GM18498 (cell line): ENCODE measurements around the gene NCAPG2.

Experiments
- ATAC-seq: cut with Tn5 transposase; IDR thresholded peaks from one replicate; pipeline ENCODE4 v1.9.1; 2021; ENCODE audit warnings: mild to moderate bottlenecking, moderate library complexity; ENCODE audit not compliant: unreplicated experiment

The NCAPG2 gene

GRCh38 chr7:158602905-158603772 lies 101.5 kb downstream of the NCAPG2 start:
- no peak for ATAC-seq

- no peak for ATAC-seq
Observed at GRCh38 chr7:158602041-158602440, 102.6 kb downstream of the NCAPG2 start.

- no peak for ATAC-seq
Observed at GRCh38 chr7:158601090-158601489, 103.5 kb downstream of the NCAPG2 start.

GRCh38 chr7:158596745-158597144 lies 107.9 kb downstream of the NCAPG2 start:
- no peak for ATAC-seq

DNA sequence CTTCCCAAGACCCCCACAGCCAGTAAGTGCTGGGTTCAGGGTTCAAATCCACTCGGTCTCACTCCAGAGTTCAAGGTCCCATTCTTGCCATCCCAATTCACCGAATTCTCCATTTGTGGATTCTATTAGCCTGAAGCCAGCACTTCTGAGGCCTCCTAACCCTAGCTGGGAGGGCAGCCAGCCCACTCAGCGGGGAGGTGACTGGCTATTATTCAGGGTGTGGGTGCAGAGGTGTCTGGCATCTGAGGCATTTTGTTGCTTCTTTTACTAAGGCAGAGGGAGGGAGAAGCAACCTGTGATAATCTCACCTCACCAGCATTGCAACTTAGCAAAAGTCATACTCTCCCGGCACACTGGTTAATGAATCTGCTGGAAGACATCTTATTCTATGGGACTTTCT lies 108.3 kb downstream of the NCAPG2 start:
- ATAC-seq: no peak

GRCh38 chr7:158595068-158595467 lies 109.5 kb downstream of the NCAPG2 start:
- peak; percentile 55 for ATAC-seq

DNA sequence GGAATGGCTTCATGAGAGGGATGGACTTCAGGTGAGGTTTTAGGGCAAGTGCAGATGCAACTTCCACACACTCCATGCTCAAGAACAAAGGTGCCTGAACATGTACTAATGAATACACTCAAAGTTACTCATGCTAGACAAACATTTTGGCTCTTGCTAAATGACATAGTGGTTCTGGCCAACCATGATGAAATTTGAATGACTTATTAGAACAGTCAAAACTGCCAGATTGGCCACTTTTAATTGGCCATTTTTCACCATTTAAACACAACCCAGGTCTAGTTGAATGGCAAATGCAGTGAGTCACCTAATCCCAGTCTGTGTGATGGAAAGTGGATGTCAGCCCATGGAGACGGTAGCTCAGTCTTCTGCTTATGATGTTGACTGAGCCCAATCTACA lies 112.1 kb downstream of the NCAPG2 start:
- no peak for ATAC-seq

DNA sequence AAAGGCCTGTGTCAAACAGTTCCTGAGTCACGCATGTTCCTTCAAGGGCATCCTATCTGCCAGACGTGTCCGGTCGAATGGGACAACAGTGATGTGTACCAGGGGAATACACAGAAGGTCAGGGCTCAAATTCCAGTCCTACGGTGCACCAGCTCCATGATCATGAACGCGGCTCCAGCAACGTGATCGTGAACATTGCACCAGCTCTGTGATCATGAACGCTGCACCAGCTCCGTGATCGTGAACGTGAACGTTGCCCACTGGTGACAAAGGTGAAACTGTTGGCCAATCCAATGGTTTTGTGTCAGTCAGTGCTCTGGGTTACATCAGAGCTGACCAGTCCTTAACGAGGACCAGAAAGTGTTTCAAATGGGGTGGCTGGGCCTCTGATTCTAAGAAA lies 112.7 kb downstream of the NCAPG2 start:
- no peak for ATAC-seq

DNA sequence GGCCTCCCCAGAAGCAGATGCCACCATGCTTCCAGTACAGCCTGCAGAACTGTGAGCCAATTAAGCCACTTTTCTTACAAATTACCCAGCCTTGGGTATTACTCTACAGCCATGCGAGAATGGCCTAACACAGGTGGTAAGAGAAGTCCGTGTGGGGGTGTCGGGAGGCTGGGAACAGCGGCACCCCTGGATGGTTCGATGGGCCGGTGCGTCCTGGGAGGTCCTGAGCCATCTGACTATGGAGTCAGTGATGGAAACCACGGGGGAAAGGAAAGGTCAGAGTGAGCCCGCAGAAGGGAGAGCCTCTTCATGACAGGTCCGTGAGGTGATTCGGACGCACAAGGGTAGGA lies 114.4 kb downstream of the NCAPG2 start:
- ATAC-seq: no peak

DNA sequence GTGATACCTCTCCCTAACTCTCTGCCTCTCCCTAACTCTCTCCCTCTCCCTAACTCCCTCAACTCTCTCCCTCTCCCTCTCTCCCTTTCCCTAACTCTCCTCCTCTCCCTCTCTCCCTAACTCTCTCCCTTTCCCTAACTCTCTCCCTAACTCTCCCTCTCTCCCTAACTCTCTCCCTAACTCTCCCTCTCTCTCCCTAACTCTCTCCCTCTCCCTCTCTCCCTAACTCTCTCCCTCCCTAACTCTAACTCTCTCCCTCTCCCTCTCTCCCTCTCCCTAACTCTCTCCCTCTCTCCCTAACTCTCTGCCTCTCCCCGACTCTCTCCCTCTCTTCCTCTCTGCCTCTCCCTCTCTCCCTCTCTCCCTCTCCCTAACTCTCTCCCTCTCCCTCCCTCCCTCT lies 115.0 kb downstream of the NCAPG2 start:
- no peak for ATAC-seq

DNA sequence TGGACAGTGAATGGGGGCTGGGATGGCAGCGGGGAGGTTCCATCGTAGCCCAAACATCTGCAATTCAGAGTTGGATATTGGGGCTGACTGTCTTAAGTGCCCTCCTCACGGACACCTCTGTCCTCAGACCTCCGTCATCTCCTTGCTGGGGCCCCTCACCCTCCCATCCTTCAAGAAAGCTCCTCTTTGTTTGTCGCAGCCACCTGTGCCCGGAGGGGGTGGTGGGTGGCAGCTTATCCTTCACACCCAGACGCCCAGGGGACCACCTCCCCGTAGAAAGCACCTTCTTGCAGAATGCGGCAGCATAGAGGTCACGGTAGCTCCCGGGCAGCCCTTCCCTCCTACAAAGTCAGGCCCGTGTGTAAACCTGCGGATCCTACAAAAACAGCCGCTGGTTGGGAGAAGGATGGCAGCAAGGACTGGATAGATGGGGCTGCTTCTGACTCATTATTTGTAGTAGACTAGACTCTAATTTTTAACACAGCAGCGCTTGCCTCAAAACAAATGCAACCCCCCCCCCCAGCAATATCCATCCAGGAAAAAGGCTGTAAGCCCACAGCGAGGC lies 115.6 kb downstream of the NCAPG2 start:
- ATAC-seq: no peak

- ATAC-seq: no peak
Observed at GRCh38 chr7:158588085-158588877, 116.3 kb downstream of the NCAPG2 start.

DNA sequence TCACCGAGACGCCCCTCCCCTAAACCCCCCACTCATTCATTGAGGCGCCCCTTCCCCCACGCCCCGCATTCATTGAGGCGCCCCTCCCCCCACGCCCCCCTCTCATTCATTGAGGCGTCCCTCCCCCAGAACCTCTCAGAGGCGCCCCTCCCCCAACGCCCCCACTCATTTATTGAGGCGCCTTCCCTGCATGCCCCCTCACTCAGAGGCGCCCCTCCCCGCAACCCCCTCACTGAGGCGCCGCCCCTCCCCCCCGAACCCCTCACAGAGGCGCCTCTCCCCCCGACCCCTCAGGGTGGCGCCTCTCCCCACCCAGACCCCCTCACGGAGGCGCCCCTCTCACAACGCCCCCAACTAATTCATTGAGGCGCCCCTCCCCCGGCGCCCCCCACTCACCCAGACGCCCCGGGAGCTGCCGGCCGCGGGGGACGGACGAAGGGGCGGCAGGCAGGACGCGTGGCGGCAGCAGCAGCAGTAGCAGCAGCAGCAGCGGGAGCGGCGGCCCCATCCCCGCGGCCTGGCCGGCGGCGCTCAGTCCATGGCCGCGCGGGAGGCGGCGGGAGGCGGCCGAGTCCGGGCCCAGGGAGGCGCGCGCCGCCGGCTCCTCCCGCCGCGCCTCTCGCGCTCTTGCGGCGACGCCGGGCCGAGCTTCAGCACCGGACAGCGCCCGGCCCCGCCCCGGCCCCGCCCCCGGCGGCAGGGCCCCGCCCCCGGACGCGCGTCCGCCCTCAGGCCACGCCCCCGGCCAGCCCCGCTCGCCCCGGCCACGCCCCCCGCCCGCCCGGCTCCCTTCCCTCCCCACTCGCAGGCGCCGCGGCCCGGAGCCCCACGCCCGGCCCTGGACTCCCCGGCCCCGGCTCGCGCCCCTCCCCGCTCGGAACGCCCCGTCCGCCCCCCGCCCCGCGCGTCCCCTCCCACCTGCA lies 117.2 kb downstream of the NCAPG2 start, which contains the start of gene PTPRN2:
Gene PTPRN2, minus strand, starts transcription at position 662 of the 923 bp plus-strand sequence.
- ATAC-seq: no peak

DNA sequence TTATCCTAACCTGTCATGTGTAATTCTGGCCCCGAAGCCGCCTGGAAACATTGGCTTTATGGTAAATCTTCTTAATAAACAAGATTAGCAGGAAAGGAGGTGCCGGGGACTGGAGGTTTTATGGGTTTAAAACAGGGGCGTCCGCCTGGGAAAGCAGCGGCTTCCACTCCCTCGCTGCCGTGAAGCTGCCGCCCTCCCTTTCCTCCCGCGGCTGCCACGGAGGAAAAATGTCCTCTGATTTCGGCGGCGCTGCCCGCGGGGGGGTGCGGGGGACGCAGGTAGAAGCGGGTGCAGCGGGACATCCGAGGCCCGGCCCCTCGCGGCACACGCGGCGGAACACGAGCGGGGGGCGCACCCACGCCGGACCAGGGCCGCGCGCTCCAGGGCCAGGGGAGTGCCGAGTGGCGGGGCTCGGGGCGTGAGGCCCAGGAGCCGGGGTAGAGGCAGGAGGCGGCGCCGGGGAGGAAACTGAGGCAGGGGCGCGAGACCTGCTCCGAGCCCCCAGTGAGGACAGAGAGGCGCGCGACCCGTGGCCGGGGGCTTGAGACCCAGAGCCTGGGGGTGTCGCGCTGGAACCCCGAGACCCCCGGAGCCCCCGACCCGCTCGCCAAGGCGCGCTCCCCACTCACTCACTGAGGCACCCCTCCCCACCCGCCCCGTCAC lies 118.0 kb downstream of the NCAPG2 start:
- ATAC-seq: no peak

- ATAC-seq: no peak
Observed at GRCh38 chr7:158585721-158586498, 118.7 kb downstream of the NCAPG2 start.

DNA sequence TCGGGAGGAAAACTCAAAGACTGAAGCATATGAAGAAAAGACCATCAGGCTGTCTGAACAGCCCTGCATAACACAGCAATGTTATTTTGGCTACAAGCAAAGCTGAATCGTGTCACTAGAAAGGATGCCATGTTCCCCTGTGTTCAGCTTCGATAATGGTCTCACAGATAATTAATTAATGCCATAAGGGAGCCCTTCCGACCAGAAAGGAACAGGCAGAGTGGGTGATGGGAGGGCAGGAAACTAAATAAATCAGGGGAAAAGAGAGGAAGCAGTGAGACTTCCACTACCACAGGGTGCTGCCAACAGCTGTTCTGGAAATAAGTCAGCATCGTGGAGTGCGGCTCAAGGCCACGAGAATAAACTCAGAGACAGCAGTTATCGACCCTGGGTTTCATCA lies 120.2 kb downstream of the NCAPG2 start:
- no peak for ATAC-seq

- no peak for ATAC-seq
Observed at GRCh38 chr7:158583810-158584209, 120.8 kb downstream of the NCAPG2 start.

DNA sequence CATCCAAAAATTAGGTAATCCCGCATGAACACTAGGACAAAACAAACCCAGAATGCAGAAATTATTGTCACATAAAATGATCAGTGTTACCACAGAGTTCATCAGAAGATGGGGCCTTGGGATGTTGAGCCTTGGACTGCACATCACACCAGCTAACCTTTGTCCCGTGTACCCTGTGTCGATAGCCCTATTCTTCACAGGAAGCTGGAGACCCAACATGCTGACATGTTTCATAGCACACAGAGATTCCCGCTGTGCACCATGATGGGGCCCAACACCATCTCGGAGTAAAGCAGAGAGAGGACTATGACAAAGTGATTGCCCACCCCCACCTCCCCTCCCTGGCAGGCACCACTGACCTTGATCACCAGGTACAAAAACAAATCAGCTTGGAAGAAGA lies 121.5 kb downstream of the NCAPG2 start:
- ATAC-seq: no peak

- no peak for ATAC-seq
Observed at GRCh38 chr7:158582089-158582456, 122.5 kb downstream of the NCAPG2 start.
